ENCODE results near the gene SCNN1G.
A peak's percentile ranks its signal among the peaks of the same experiment; 100 is the strongest.

The SCNN1G gene

GRCh38 chr16:23175651-23176050 is 6.9 kb upstream of the SCNN1G start:
- no peak overlapping the region for H3K9ac ChIP-seq (ENCODE audit: low read length)
- H3K9me3 ChIP-seq (ENCODE audit: insufficient read depth, low read length), result no peaks in the 10 kb centered on the region
- H3K27me3 ChIP-seq (ENCODE audit: low read length), result no peaks in the 10 kb centered on the region
- no peak overlapping the region for H2AFZ ChIP-seq (ENCODE audit: low read depth, low read length, severe bottlenecking)
- H3K4me3 ChIP-seq (ENCODE audit: insufficient read depth, low read length, poor library complexity, severe bottlenecking), result no peak overlapping the region
- H3F3A ChIP-seq (ENCODE audit: insufficient read depth), result no peaks in the 10 kb centered on the region
- no peaks in the 10 kb centered on the region for H3K36me3 ChIP-seq (ENCODE audit: low read length)
- no peaks in the 10 kb centered on the region for H3K79me2 ChIP-seq (ENCODE audit: insufficient read depth, low read length)
- no peak for TF ChIP-seq CTCF (IDR thresholded peaks at IDR 0.05; ENCODE audit: insufficient read depth, low read length, poor library complexity, severe bottlenecking)
- no peak for TF ChIP-seq EZH2phosphoT487 (conservative IDR thresholded peaks at IDR 0.05; ENCODE audit: low read length)
- no peaks in the 10 kb centered on the region for H4K20me1 ChIP-seq (ENCODE audit: low read depth, low read length)
- H3K27ac ChIP-seq (ENCODE audit: low read depth, low read length), result no peak overlapping the region
- H3K9me2 ChIP-seq (replicated peaks; ENCODE audit: insufficient read depth, low read length), result no peaks in the 10 kb centered on the region
- H3K4me2 ChIP-seq (ENCODE audit: low read depth, low read length, poor library complexity, severe bottlenecking), result no peak overlapping the region

- H3K4me3 ChIP-seq (ENCODE audit: insufficient read depth, low read length, poor library complexity, severe bottlenecking), result no peak overlapping the region
- no peak overlapping the region for H3K9ac ChIP-seq (ENCODE audit: low read length)
- H4K20me1 ChIP-seq (ENCODE audit: low read depth, low read length), result no peaks in the 10 kb centered on the region
- no peaks in the 10 kb centered on the region for H3K9me2 ChIP-seq (replicated peaks; ENCODE audit: insufficient read depth, low read length)
- H3K79me2 ChIP-seq (ENCODE audit: insufficient read depth, low read length), result no peaks in the 10 kb centered on the region
- H3F3A ChIP-seq (ENCODE audit: insufficient read depth), result peaks cover 8% of the 10 kb centered on the region; the same call in 1 of the 2 replicates
- no peak overlapping the region for H2AFZ ChIP-seq (ENCODE audit: low read depth, low read length, severe bottlenecking)
- no peak for TF ChIP-seq CTCF (IDR thresholded peaks at IDR 0.05; ENCODE audit: insufficient read depth, low read length, poor library complexity, severe bottlenecking)
- no peak for TF ChIP-seq EZH2phosphoT487 (conservative IDR thresholded peaks at IDR 0.05; ENCODE audit: low read length)
- H3K27ac ChIP-seq (ENCODE audit: low read depth, low read length), result no peak overlapping the region
- H3K36me3 ChIP-seq (ENCODE audit: low read length), result no peaks in the 10 kb centered on the region
- H3K27me3 ChIP-seq (ENCODE audit: low read length), result no peaks in the 10 kb centered on the region
- no peaks in the 10 kb centered on the region for H3K9me3 ChIP-seq (ENCODE audit: insufficient read depth, low read length)
- H3K4me2 ChIP-seq (ENCODE audit: low read depth, low read length, poor library complexity, severe bottlenecking), result no peak overlapping the region
Observed at GRCh38 chr16:23181506-23181905, 1.0 kb upstream of the SCNN1G start.

- peak overlapping the region; percentile 37 for H3K4me3 ChIP-seq (ENCODE audit: insufficient read depth, low read length, poor library complexity, severe bottlenecking)
- H2AFZ ChIP-seq (ENCODE audit: low read depth, low read length, severe bottlenecking), result no peak overlapping the region
- H3K9ac ChIP-seq (ENCODE audit: low read length), result peak overlapping the region; percentile 33; the same call in 1 of the 2 replicates
- H3K79me2 ChIP-seq (ENCODE audit: insufficient read depth, low read length), result no peaks in the 10 kb centered on the region
- no peaks in the 10 kb centered on the region for H3K36me3 ChIP-seq (ENCODE audit: low read length)
- H4K20me1 ChIP-seq (ENCODE audit: low read depth, low read length), result no peaks in the 10 kb centered on the region
- peak; percentile 95 for TF ChIP-seq CTCF (IDR thresholded peaks at IDR 0.05; ENCODE audit: insufficient read depth, low read length, poor library complexity, severe bottlenecking)
- no peak for TF ChIP-seq EZH2phosphoT487 (conservative IDR thresholded peaks at IDR 0.05; ENCODE audit: low read length)
- no peak overlapping the region for H3K27ac ChIP-seq (ENCODE audit: low read depth, low read length)
- H3F3A ChIP-seq (ENCODE audit: insufficient read depth), result peaks cover 8% of the 10 kb centered on the region; the same call in 1 of the 2 replicates
- no peaks in the 10 kb centered on the region for H3K9me2 ChIP-seq (replicated peaks; ENCODE audit: insufficient read depth, low read length)
- no peaks in the 10 kb centered on the region for H3K27me3 ChIP-seq (ENCODE audit: low read length)
- H3K9me3 ChIP-seq (ENCODE audit: insufficient read depth, low read length), result no peaks in the 10 kb centered on the region
- peak overlapping the region; percentile 55 for H3K4me2 ChIP-seq (ENCODE audit: low read depth, low read length, poor library complexity, severe bottlenecking)
Observed at GRCh38 chr16:23182206-23182678, 303 bp upstream of the SCNN1G start.

Measured in SU-DHL-6 (cell line).